Astrocyte of the spinal cord (primary cell): ENCODE data around the gene DDI1.

Experiments used
- DNase-seq: peaks from one replicate; pipeline ENCODE4 v3.0.0; 2011; ENCODE audit warnings: low read depth, low spot score
- H3K4me3 ChIP-seq: 2 replicates; pipeline ENCODE4 v1.5.1; 2011; ENCODE audit warnings: low read depth, mild to moderate bottlenecking, low read length, moderate library complexity
- in situ Hi-C: cut with HindIII; loops from 2 replicates; pipeline ENCODE4 v1.10.0; 2017; ENCODE audit warnings: low sequenced_read_pairs
- TF ChIP-seq, protein P1 (sequence below): IDR thresholded peaks from 2 replicates; pipeline ENCODE4 v1.5.1; 2012; ENCODE audit warnings: low read depth, mild to moderate bottlenecking, low read length, inconsistent platforms

DDI1 gene

DNA sequence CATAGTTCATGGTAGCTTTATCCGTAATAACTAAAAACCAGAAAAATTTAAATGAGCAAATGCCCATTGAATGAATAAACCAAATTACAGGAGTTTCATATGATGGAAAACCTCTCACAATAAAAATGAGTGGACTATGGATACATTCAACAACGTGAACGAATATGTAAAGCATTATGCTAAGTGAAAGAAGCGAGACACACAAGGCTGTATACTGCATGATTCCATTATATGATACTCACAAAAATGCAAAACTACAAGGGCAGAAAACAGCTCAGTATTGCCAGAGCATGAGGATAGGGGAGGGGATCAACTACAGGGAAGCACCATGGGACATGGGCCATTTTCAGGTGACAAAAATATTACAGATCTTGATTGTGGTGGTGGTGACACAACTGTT, 22.2 kb downstream of the DDI1 start:
- TF ChIP-seq, protein P1, sequence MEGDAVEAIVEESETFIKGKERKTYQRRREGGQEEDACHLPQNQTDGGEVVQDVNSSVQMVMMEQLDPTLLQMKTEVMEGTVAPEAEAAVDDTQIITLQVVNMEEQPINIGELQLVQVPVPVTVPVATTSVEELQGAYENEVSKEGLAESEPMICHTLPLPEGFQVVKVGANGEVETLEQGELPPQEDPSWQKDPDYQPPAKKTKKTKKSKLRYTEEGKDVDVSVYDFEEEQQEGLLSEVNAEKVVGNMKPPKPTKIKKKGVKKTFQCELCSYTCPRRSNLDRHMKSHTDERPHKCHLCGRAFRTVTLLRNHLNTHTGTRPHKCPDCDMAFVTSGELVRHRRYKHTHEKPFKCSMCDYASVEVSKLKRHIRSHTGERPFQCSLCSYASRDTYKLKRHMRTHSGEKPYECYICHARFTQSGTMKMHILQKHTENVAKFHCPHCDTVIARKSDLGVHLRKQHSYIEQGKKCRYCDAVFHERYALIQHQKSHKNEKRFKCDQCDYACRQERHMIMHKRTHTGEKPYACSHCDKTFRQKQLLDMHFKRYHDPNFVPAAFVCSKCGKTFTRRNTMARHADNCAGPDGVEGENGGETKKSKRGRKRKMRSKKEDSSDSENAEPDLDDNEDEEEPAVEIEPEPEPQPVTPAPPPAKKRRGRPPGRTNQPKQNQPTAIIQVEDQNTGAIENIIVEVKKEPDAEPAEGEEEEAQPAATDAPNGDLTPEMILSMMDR: no peak
- DNase-seq: no peak
- in situ Hi-C loops: no loop called here
- no peak overlapping the region for H3K4me3 ChIP-seq

GRCh38 chr11:104060004-104060794, 23.8 kb downstream of the DDI1 start:
- no peak for DNase-seq
- TF ChIP-seq, protein P1: no peak
- in situ Hi-C loops: no loop called here
- H3K4me3 ChIP-seq: no peak overlapping the region

DNA sequence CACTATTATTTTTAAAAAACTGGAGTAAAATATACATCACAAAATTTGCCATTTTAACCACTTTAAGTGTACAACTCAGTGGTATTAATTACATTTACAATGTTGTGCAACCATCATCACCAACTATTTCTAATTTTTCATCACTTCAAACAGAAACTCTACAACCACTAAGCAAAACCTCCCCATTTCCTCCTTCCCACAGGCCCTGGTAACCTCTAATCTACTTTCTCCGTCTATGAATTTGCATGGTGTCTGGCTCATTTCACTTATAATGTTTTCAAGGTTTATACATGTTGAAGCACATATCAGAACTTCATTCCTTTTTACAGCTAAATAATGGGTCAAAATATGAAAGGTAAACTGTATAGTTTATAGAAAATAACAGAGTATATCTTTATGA, 24.4 kb downstream of the DDI1 start:
- TF ChIP-seq, protein P1: no peak

DNA sequence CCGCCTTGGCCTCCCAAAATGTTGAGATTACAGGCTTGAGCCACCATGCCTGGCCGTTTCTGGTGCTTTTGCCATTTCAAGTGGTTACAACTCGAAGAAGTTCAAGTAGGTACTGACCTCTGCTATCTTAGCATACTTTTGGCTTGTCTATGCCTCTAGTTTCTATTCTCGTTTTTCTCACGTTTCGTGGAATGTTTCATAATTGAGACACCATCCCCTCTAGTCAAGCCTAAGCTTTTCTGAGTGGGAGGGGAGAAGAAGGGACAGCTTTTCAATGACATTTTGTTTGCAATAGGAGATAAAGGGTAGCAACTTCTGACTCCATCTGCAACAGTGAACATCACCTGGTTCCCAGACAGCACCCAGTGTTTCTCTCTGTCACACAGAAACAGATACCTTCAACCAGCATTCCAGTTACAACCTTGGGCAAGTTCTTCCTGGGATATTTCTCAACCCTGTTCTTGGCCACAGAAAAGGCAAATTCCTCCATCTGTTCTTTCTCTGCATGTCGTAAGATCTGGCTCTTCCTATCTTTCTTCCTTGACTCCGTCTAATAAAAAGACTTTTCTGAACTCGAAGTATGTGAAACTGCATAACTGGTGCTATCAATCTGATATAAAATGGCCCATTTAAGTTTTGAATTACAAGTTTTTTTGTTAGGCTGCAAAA, 25.5 kb downstream of the DDI1 start:
- TF ChIP-seq, protein P1: no peak
- DNase-seq: no peak
- no peak overlapping the region for H3K4me3 ChIP-seq
- in situ Hi-C loops: no loop called here

More for the DNA sequence above, 24.4 kb downstream of the DDI1 start:
- DNase-seq: no peak
- no peak overlapping the region for H3K4me3 ChIP-seq
- in situ Hi-C loops: no loop called here

DNA sequence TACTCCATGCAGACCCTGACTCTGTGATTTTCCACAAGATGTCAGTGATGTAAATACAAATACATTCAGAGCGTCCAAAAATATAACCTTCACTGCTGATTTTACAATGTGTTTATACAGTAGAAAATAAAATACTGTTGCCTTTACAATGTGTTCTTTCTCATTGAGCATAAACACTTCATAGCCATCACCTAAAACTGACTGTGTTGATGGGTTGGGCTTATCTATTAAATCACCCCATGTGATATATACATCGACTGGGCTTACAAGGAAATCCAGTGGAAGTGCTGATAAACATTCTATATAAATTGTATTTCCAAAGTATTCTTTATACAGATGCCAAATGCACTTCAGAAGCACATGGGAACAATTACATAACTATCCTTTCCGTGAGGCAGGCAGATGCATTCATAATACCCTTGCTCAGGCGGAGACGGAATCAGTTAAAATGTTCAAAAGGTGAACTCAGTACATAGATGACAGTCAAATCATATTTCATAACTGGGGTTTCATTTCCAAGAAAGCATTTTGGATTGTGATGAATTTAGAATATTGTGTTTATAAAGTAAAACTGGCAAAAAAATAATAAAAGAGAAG, 27.7 kb downstream of the DDI1 start:
- TF ChIP-seq, protein P1: no peak

DNA sequence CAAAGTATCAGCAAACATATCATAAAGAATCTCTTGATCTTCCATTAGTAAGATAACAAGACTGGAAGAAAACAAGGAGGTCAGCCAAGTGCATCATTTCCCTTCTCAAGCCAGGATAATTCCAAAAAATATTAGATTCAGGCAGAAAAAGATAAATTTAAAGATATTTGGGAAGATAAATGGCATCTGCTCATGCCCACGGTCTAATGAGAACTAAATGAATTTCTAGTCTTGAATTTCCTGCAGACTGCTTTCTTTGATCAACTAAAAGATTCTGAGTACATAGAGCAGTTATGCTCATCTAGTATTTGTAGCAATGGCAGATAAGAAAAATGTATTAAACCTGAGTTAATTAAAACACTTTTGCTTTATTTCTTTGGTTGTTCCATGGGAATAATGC, 31.1 kb downstream of the DDI1 start:
- TF ChIP-seq, protein P1: no peak
- no peak overlapping the region for H3K4me3 ChIP-seq
- no peak for DNase-seq
- in situ Hi-C loops: no loop called here

More for the DNA sequence above, 27.7 kb downstream of the DDI1 start:
- no peak overlapping the region for H3K4me3 ChIP-seq
- DNase-seq: no peak
- in situ Hi-C loops: no loop called here
